Stimulated activated CD4-positive, alpha-beta T cell treated with anti-CD3 and anti-CD28 coated beads, Interleukin-2, amount 100 ng/mL, for 48 hours (primary cell): ENCODE results near the gene P4HA3.
"Not testable (repeated sequence)": the region's sequence is repeated elsewhere in the genome, so short reads cannot be mapped to it uniquely, and the experiment has no call there.

Source experiments
- DNase-seq, 2 donors: peaks; one replicate each; pipeline ENCODE4 v3.0.0-alpha.2; 2020

Gene P4HA3

DNA sequence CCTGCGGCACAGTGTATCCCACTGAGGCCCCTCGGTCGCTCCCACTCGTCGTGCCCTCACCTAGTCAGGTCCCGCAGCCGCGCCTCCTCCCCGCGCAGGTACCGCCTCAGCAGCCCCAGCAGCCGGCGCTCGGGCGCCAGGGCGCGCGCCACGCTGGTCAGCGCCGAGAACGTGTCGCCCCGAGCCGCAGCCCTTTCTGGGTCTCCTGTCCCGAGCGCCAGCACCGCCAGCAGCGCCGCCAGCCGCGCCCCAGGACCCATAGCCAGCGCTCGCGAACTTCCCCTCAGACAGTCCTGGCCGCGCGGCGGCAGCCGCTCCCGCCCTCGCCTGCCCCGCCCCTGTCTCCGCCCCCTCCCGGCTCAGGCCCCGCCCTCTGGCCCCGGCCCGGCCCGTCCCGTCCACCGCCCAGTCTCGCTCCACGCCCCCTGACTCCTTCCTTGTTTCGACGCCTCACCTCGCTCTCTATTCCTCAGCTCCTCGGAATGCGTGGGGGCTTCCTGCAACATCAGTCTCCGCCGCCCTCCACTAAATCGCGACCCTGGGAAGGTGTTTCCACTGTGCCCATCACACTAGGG, at the start of gene P4HA3:
Gene P4HA3, minus strand, starts transcription at position 289 of the 575 bp plus-strand sequence. Its CDS starts 29 bp downstream, at position 260.
- peak; percentile 59 to 60 for DNase-seq

DNA sequence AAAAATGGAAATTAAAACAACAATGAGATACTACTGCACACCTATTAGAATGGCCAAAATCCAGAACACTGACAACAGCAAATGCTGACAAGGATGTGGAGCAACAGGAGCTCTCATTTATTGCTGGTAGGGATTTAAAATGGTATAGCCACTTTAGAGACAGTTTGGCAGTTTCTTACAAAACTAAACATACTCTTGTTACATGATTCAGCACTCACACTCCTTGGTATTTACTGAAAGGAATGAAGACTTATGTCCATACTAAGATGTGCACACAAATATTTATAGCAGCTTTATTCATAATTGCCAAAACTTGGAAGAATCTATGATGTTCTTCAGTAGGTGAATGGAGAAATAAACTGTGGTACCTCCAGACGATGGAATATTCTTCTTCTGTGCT, 46.0 kb upstream of the P4HA3 start:
- DNase-seq, result no peak

DNA sequence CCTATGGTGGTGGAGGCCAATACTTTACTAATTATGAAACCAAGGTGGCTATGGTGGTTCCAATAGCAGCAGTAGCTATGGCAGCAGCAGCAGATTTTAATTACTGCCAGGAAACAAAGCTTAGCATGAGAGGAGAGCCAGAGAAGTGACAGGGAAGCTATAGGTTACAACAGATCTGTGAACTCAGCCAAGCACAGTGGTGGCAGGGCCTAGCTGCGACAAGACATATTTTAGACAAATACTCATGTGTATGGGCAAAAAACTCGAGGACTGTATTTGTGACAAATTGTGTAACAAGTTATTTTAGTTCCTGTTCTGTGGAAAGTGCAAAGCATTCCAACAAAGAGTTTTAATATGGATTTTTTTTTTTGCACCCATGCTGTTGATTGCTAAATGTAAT, 44.2 kb upstream of the P4HA3 start:
- no peak for DNase-seq

DNA sequence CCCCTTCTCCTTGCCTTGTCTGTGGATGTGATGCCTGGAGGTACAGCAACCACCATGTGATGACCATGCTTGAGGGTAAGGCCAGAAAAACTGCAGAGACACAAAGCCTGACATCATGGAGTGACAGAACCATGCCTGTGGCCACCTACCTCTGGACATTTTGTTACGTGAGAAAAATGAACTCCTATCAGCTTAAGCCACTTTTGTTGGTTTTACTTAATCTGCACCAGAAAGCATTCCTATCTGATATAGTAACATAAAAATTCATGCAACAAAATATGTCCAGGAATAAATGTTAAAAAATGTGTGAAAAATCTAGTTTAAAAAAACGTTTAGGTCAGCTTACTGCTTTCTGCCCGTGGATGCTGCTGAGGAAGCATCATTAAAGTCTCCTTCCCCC, 42.6 kb upstream of the P4HA3 start:
- DNase-seq, result no peak

DNA sequence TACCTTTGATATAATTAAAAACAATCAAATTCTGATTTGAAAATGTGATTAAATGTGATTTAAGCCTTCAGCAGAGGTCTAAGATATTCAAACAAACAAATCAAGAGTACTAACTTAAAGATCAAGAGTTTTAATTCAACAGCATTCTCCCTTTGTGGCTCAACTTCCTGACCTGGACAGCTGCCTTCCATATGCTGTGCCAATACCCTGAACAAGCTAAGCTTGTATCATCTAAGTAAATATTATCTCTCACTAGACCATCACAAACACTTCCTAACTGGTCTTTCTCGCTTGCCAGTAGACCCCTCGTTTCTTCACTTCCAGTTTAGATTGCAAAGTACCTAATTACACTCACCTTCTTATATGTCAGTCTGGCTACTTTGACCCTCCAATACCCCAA, 35.9 kb upstream of the P4HA3 start:
- DNase-seq, result no peak

DNA sequence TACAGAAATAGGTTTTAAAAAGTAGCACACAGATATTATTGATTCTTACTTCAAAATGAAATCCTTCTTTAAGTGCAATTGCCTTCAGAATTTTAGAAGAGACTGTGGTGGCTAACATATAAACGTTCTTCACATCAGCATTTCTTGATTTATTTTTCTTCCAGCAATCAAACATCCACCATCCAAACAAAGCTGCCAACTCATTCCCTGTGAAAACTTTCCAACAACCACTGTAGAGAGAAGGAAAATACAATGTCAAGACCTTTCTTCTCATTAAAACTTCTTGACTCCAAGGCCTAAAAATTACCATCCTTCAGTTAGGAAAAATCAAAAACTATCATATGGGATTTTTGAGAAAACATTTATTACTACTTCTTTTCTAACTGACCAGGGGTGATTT, 34.0 kb upstream of the P4HA3 start:
- DNase-seq, result no peak

DNA sequence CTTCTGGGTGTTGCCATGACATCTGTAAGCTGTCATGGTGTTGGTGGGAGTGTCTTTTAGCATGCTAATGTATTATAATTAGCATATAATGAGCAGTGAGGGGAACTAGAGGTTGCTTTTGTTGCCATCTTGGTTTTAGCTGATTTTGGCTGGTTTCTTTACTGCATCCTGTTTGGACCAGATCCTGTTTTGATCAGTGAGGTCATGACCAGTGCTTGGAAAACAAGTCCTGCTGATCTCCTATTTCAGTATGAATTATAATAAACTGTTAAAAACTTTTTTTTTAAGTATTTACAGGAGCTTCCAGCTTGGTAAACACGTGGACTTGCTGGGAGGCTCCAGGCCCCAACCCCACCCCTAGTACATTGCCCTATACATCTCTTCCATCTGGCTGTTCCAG, 30.5 kb upstream of the P4HA3 start:
- no peak for DNase-seq

DNA sequence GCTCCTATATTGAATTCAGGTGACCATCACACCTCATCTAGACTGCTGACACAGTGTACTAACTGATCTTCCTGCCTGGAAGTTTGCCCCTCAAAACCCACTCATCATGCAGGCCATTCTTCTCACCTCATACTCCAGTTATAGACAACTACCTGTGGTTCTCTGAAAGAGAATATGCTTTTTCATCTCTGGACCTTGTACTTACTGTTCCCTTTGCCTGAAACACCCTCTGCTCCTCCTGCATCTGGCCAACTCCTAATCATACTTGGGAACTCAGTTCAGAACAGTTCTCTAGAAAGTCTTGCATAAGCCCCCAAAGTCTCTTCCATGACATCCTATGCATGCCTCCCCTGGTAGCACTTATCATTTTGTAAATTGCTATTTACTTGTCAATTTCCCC, 28.2 kb upstream of the P4HA3 start:
- no peak for DNase-seq

DNA sequence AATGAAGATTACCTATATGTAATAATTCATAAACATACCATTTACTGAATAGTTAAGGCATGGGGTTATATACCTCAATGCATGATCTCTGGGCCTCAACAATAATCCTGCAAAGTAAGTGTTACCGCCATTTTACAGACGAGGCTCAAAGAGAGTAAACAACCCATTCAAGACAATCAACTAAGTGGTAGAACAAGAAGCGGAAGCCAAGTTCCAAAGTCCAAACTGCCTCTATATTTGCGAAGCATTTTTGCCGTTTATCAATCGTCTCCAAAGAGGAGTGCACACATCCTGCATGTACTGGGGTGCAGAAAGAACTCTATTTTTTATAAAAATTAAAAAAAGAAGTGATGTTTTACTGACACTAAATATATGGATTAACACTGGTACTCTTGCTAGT, 27.5 kb upstream of the P4HA3 start:
- no peak for DNase-seq

DNA sequence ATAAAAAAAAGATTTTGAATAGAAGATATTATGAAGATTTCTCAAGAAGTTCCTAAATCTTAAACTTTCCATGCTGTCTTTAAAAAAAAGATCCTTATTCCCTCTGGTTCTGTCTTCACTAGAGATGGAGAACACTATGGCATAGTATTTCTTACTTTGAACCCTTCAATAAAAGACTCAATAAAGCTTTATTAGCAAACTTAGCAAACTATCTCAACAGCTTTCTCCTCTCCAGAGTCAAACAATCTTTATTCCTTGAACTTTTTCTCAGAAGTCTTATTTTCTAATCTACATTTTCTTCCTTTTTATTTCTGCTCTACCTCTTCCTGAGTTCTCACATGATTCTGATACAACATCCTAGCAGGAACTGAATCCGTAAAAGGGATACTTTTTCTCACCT, 21.8 kb upstream of the P4HA3 start:
- DNase-seq, result no peak

DNA sequence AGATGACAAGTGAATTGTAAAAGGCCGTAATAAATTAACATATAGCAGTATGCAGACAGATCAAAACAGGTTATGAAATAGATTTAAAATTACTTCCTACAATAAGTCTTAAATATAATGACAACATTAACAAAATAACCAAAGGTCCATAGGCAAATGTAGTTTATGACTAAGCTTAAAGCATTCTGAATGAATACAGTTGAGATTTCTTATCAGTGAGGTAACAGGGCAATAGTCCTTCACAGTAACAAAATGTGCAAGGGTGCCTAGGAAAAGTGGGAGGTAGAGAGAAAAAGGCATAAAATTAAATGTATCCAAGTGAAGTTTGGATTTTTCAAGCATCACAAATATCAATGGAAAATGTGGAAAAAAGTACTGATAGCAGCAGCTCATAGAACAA, 20.9 kb upstream of the P4HA3 start:
- no peak for DNase-seq

DNA sequence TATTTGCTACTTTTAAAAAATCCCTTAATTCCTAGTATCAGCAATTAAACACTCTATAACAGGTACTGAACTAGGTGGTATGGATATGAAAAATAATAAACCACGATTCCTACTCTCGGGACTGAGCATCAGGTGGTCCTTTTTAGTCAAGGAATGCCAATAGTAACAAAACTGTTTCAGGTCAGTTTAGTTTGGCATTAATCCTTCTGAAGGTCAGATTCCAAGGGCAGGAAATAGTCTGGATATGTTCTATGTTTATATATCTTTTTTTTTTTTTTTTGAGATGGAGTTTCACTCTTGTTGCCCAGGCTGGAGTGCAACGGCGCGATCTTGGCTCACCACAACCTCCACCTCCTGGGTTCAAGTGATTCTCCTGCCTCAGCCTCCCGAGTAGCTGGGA, 19.6 kb upstream of the P4HA3 start:
- DNase-seq, result not testable (repeated sequence)

DNA sequence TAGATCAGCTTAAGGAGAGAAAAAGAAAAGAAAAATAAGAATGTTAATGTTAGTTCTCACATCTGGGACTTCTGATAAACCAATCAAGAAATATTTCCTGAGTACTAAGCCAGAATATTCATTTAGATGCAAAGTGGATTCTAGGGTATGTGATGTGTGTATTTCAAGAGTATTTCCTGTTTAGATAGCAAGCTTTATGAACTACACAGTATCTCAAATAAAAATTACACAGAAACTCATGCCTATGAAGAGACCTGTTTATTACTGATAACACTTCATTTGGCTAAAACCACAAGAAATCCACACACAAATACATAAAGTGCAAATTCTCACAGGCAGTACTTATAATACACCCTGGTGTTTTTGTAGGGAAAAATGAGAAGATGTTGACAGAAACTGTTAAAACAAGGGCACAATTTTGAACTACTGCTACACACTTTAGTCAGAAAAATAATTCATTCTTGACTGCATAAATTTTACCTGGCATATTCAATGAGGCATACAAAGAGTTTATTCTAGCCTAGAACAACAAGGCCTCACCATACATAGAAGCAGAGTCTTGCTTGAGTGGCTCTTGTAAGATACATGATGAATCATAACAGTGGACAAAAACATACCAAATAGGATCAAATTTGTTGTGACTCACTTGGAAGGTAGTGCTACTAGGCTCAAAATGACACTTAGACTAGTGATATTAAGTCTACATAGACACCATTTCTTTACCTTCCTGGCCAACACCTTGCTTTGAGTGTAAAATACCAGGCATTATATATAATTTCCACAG, 18.8 kb upstream of the P4HA3 start:
- no peak for DNase-seq

DNA sequence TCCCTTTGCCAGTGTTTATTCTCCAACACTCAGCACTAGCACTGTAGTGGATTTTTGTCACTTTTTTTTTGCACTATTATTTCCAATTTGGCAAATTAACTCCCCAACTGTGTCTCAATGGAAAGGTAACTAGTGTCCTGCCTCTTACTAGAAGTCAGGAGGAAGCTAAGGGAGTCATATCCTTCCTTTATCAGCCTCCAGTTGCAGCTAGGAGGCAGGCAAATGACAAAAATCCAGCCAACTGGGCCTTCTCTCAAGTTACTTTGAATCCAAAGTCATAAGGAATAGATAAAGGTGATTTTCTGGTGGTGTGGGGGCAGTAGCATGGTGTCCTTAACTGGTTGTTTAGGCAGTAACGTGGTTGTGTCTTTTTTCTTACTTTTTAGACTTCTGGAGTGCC, 15.6 kb upstream of the P4HA3 start:
- DNase-seq, result no peak

DNA sequence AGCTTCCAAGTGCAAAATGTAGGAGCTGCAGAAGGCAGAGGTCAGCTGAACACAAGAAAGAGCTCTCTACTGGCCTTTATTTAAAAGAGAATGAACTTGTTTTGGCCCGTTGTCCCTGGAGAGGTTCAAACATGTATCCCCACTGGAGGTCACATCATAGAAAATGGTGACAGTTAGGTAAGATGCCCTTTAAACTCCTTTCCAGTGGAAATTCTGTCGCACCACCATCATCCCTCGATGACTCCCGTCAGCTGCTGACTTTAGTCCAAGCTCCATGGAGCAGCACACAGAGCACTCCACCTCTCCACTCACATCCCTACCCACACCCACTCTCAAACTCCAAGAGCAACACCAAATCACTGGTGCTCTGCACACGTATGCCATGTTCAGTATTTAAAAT, 15.2 kb upstream of the P4HA3 start:
- DNase-seq, result no peak

DNA sequence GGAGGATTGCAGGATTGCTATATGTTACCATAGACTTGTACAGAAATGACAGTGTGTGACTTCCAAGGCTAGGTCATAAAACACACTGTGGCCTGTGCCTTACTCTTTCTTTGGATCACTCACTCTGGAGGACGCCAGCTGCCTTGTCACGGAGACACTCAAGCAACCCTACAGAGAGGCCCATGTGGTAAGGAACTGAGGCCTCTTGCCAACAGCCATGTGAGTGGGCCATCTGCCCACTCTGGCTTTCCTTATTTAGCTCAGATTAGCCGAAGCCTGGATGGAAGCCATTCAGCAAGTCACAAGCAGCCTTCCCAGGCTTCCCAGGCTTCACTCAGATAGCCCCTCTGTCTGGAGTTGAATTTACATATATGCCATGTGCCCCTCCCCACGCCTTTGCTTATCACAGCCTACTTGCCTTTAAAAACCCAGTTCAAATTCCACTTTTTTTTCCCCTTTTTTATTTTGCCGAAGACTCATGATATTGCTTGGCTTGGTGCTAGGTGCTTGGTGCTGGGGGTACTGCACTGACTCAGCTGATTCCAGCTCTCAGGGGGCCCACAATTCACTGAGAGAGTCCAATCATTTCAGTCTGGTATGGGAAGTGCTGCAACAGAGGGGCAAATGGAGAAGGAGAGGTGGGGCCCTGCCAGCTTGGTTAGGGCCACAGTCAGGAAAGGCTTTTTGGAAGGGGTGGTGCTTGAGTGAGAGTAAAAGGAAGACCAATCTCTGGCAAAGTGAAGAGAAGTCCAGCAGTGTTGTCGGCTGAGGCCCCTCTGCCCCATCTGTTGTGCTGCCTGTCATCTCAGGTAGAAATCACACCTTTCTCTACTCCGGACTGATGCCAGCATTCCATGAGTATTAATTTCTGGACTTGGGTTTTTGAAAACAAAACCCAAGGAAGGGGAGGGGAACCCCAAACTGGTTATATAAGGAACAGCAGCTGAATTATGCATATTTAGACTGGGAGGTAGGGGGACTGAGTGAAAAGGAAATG, 14.5 kb upstream of the P4HA3 start:
- no peak for DNase-seq

DNA sequence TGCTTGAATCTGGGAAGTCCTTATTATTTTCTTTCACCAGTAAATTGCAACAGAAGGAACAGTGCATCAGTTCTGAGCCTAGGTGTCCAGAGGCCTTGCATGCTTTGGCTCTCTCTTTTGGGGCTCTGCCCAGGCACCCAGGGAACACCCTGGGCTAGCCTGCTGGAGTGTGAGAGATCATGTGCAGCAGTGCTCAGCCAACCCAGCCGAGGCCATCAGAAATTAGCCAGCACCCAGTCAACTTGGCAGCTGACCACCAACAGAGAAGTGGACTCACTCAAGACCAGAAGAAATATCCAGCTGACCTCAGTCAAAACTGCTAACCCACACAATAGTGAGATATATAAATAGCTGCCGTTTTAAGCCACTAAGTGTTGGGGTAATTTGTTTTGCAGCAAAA, 11.2 kb upstream of the P4HA3 start:
- no peak for DNase-seq

DNA sequence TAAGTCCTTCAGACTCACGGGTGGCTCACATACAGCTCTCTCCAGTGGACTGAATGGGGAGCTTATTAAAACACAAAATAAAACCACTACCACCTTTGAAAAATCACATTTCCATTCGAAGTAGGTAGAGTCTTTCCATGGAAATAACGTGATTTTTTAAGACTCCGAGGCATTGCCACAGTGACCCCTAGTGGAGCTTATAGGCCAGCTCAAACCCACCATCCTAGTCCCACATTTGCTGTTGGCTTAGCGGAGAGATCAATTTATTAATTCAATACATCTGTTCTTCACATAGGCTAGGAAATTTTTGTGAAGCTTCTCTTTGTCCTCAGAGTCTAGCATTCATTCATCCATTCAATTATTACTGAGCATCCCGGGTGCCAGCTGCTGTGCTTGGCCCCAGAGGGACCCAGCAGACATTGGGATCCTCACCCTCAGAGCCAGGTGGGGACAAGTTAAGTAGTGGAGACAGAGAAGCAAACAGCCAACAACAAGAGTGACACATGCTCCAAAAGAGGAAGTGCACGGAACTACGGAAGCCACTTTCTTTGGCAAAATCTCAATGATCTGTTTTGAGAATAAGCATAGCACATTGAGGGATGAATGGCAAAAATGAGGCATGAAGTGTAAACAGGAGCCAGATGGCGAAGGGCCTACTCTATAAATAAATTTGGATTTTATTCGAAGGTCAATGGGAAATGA, 10.2 kb upstream of the P4HA3 start:
- peak; percentile 18 to 33 for DNase-seq

DNA sequence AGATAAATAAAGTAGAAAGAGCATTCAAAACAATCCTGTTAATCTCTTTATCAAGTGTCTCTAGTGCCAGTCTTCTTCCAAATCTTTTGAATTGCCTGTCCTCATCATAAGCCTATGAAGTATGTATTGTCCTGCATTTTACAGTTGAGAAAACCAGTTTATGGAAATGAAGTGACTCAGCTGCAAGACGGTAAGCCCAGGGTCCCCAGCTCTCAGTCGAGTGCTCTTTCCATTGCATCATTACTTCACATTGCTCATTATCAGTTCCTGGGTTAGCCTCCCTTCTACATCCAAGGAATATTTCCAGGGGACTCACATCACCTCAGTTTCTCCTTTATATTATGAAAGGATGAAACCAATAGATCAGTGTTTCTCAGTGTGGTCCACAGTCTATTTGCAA, 9.1 kb upstream of the P4HA3 start:
- no peak for DNase-seq

DNA sequence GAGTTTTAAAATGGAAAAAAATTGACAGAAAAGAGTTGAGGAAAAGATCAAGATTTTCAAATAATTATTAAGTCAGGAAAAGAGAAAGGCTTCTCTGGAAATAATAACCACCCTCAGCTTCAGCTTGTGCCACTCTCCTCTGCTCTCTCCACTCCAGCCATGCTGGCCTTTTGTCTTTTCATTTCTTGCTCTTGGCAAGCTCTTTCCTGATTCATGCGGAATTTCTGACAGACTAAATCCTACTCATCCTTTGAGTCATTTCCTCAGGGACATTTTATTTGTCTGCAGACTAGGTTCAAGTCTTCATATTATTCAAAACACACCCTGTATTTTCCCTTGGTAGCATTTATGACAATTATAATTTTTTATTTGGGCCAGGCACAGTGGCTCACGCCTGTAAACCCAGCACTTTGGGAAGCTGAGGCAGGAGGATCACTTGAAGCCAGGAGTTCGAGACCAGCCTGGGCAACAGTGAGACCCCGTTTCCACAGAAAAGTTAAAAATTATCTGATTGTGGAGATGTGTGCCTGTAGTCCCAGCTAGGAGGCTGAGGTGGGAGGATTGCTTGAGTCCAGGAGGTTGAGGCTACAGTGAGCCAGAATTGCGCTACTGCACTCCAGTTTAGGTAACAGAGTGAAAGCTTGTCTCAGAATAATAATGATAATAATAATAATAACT, 7.8 kb upstream of the P4HA3 start:
- DNase-seq, result no peak

DNA sequence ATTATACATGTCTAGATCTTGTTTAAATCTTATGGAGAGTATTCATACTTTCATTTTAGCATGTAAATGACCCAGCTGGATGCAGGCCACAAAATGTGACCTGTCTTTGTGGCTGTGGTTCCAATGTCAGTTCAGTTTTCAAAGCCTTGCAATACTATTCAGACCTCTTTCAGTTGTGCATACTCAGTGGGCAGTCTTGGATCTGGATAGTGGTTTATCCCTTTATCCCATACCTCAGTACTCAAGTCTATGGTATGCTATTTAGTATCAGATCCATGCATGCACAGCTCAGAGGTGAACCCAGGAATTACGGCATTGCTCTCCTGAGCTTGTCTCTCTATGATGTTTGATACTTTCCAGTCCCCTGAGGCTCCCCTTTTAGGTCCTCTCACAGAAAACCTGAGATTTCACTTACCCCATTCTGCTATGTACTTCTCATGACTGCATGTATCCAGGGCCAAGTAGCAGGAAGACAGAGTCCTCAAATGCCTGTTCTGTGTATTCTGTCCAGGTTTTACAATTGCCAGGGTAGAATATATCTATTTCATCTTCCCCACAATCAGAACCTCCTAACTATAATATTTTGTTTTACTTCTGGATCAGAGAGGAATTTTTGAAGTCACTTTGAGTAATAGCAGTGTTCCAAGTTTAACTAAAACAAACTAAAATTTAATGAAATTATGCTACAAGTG, 6.9 kb upstream of the P4HA3 start:
- no peak for DNase-seq
